ENCODE data around the gene CEP295NL. TPM values are rescaled to one million over a fixed set of nuclear protein-coding genes. Genes with fewer than 3 reads are reported as not detected.

CEP295NL gene
- total and polyA plus RNA-seq, 2 of the 8 experiments (the other 6 are each of a cell fraction or from before 2014, with no cell fraction given) = 0.06 to 2.0 TPM

GRCh38 chr17:78840780-78841611 lies 62.0 kb downstream of the CEP295NL start, which contains the start of gene USP36:
Gene USP36, minus strand, starts transcription at chr17:78840814. Its CDS starts 4,451 bp downstream, at chr17:78836363.
- POLR2A ChIA-PET (ENCODE audit: partially characterized antibody) = interaction anchor here (0.6 to 2.3 kb wide), 6 partner anchors 10 to 413 kb away, joined by 3 to 9 read pairs (median 4); no protein-coding TSS in a partner anchor
- H2AFZ ChIP-seq (ENCODE audit: low read length) = peak within 1 kb of the TSS; percentile 89
- no peak within 1 kb of the TSS for H3K4ac ChIP-seq (replicated peaks; ENCODE audit: insufficient read length, low read depth, low read length)
- TF ChIP-seq KDM1A (IDR thresholded peaks at IDR 0.05; ENCODE audit: borderline replicate concordance, low read length) = no peak
- TF ChIP-seq HDAC6 (IDR thresholded peaks at IDR 0.05; ENCODE audit: low read depth, low read length) = no peak
- TF ChIP-seq GTF2F1 (IDR thresholded peaks at IDR 0.05; ENCODE audit: borderline replicate concordance, low read depth, low read length) = no peak; the same call in 1 of the 2 replicates
- TF ChIP-seq RNF2 (IDR thresholded peaks at IDR 0.05; ENCODE audit: borderline replicate concordance, low read depth, low read length, missing control alignments, poor library complexity, severe bottlenecking) = no peak
- TF ChIP-seq POLR2AphosphoS5 (IDR thresholded peaks at IDR 0.05; ENCODE audit: low read depth, low read length) = peak; percentile 61
- peak in 2 of 3 experiments; percentile 11; a peak in 2 of 4 replicates for TF ChIP-seq CTCF (IDR thresholded peaks at IDR 0.05; ENCODE audit: control extremely low read depth in 1 of 3, insufficient read depth in 1 of 3, low read depth in 1 of 3, low read length in 3 of 3)
- TF ChIP-seq CEBPB (IDR thresholded peaks at IDR 0.05; ENCODE audit: low read depth, low read length) = peak; percentile 91
- TF ChIP-seq YY1 (IDR thresholded peaks at IDR 0.05; ENCODE audit: low read depth, low read length) = no peak

More at GRCh38 chr17:78840780-78841611, 62.0 kb downstream of the CEP295NL start, which contains the start of gene USP36:
- peak within 1 kb of the TSS; percentile 82 to 98 (median 88) for H3K9ac ChIP-seq (replicated peaks in 1 of 4; ENCODE audit: extremely low read depth in 1 of 4, low read depth in 3 of 4, low read length in 3 of 4)
- no peak within 1 kb of the TSS for H2BK20ac ChIP-seq (ENCODE audit: low read length)
- peaks cover 7 to 18% of the 10 kb centered on the region in 2 experiments for H4K20me1 ChIP-seq (replicated peaks in 1 of 2; ENCODE audit: control insufficient read depth in 1 of 2, insufficient read depth in 2 of 2, low read length in 2 of 2)
- peak within 1 kb of the TSS; percentile 44; the same call in 1 of the 2 replicates for H2BK5ac ChIP-seq (ENCODE audit: low read depth, low read length)
- peak within 1 kb of the TSS; percentile 68 to 93 (median 86) for H3K4me3 ChIP-seq (ENCODE audit: extremely low read depth in 1 of 4, insufficient read depth in 2 of 4, low read depth in 3 of 4, low read length in 4 of 4)
- WGBS, 2 experiments (ENCODE audit: extremely low coverage in 1 of 2, insufficient coverage in 1 of 2, insufficient read length in 1 of 2, insufficient replicate concordance in 2 of 2, low coverage in 1 of 2, low lambda C conversion rate in 2 of 2, missing lambda C conversion rate in 1 of 2) = 2% methylated on average over 68 of the region's 74 CpGs; no CpG with 5 or more reads in 1 of the 2 experiments
- H3K14ac ChIP-seq (ENCODE audit: insufficient read length) = no peak within 1 kb of the TSS
- H4K91ac ChIP-seq (replicated peaks; ENCODE audit: insufficient read length, low read length) = peak within 1 kb of the TSS; percentile 45
- peak within 1 kb of the TSS; percentile 51 for H3K56ac ChIP-seq (replicated peaks; ENCODE audit: insufficient read length, low read depth, low read length)
- no peak within 1 kb of the TSS for H2BK120ac ChIP-seq (replicated peaks; ENCODE audit: low read depth, low read length)
- peaks cover 5% of the 10 kb centered on the region for H3K79me1 ChIP-seq (ENCODE audit: low read depth, low read length)
- no peaks in the 10 kb centered on the region for H3K27me3 ChIP-seq (replicated peaks in 1 of 4; ENCODE audit: control insufficient read depth in 3 of 4, extremely low read depth in 1 of 4, insufficient read depth in 3 of 4, low read length in 3 of 4)
- peaks cover 3% of the 10 kb centered on the region for H3K23me2 ChIP-seq (ENCODE audit: low read depth, low read length)
- CTCF ChIA-PET (ENCODE audit: partially characterized antibody) = interaction anchor here (1.5 to 3.8 kb wide), 5 partner anchors 12 to 131 kb away, joined by 3 to 18 read pairs (median 5); no protein-coding TSS in a partner anchor
- H3K4me1 ChIP-seq (replicated peaks in 1 of 4; ENCODE audit: control insufficient read depth in 3 of 4, insufficient read depth in 4 of 4, low read length in 3 of 4) = peaks cover 2 to 12% (median 5%) of the 10 kb centered on the region in 4 experiments
- peak within 1 kb of the TSS; percentile 77; the same call in 1 of the 2 replicates for H2AK5ac ChIP-seq (ENCODE audit: low read depth, low read length)
- peak within 1 kb of the TSS; percentile 85 for H3K27ac ChIP-seq (ENCODE audit: low read depth, low read length)
- FAIRE-seq (no peak), DNase-seq (ENCODE audit: low read depth in 1 of 2, low spot score in 2 of 2) (peak; percentile 96 to 100)
- H3K4me2 ChIP-seq (ENCODE audit: insufficient read depth in 1 of 2, low read depth in 2 of 2, low read length in 2 of 2) = peak within 1 kb of the TSS; percentile 84 to 99
- no peak within 1 kb of the TSS for H4K5ac ChIP-seq (ENCODE audit: insufficient read length, low read depth, low read length)
- no peak within 1 kb of the TSS for H3K23ac ChIP-seq (ENCODE audit: insufficient read length)
- H2BK12ac ChIP-seq (ENCODE audit: low read depth, low read length) = no peak within 1 kb of the TSS
- H2BK15ac ChIP-seq (ENCODE audit: low read length) = no peak within 1 kb of the TSS
- peaks cover 7 to 20% (median 15%) of the 10 kb centered on the region in 4 experiments for H3K36me3 ChIP-seq (ENCODE audit: control insufficient read depth in 2 of 4, insufficient read depth in 4 of 4, low read length in 3 of 4)
- H3K79me2 ChIP-seq (ENCODE audit: control insufficient read depth in 1 of 2, insufficient read depth in 2 of 2, low read length in 2 of 2) = peaks cover 18 to 28% of the 10 kb centered on the region in 2 experiments
- H3K18ac ChIP-seq (ENCODE audit: extremely low read depth, low read length) = no peak within 1 kb of the TSS; the same call in 1 of the 2 replicates
- H4K8ac ChIP-seq (ENCODE audit: extremely low read depth, insufficient read depth, low read length) = peak within 1 kb of the TSS; percentile 92
- H3K9me3 ChIP-seq (ENCODE audit: insufficient read depth in 2 of 2, low read depth in 1 of 2, low read length in 1 of 2) = no peaks in the 10 kb centered on the region

Data from H1 (cell line).